Neuronal stem cell (in vitro differentiated cells): Measurements from ENCODE around the gene UBA52.

Experiments
- DNase-seq: peaks from one replicate; pipeline ENCODE4 v3.0.0-alpha.2; 2013; ENCODE audit warnings: low spot score
- H2AFZ ChIP-seq: one replicate; pipeline ENCODE4 v1.6.1; 2013; ENCODE audit warnings: mild to moderate bottlenecking, low read length, inconsistent platforms
- H2AK5ac ChIP-seq: 2 replicates; pipeline ENCODE4 v1.6.1; 2013; ENCODE audit warnings: low read depth, mild to moderate bottlenecking, inconsistent platforms, low read length, moderate library complexity, mixed read lengths
- H2BK120ac ChIP-seq: 2 replicates; pipeline ENCODE4 v1.6.1; 2013; ENCODE audit warnings: low read depth, mild to moderate bottlenecking, inconsistent platforms, low read length, moderate library complexity, mixed read lengths
- H2BK12ac ChIP-seq: one replicate; pipeline ENCODE4 v1.6.1; 2013; ENCODE audit warnings: low read length, inconsistent platforms
- H2BK15ac ChIP-seq: 2 replicates; pipeline ENCODE4 v1.6.1; 2013; ENCODE audit warnings: mild to moderate bottlenecking, low read length, inconsistent platforms, mixed read lengths
- H2BK5ac ChIP-seq: one replicate; pipeline ENCODE4 v1.6.1; 2013; ENCODE audit warnings: inconsistent platforms, mild to moderate bottlenecking, low read length, moderate library complexity
- H3K14ac ChIP-seq: one replicate; pipeline ENCODE4 v1.6.1; 2013; ENCODE audit warnings: low read length, inconsistent platforms
- H3K18ac ChIP-seq: 2 replicates; pipeline ENCODE4 v1.6.1; 2013; ENCODE audit warnings: low read length, inconsistent platforms
- H3K23ac ChIP-seq: 2 replicates; pipeline ENCODE4 v1.6.1; 2013; ENCODE audit warnings: low read depth, mild to moderate bottlenecking, mixed read lengths, low read length, inconsistent platforms; ENCODE audit not compliant: poor library complexity
- H3K27ac ChIP-seq: replicated peaks from 3 replicates; pipeline ENCODE4 v1.5.1; 2013; ENCODE audit warnings: low read length, inconsistent platforms
- H3K27me3 ChIP-seq, 3 experiments: 2 replicates each; pipeline ENCODE4 v1.6.1; 2013; ENCODE audit warnings: low read length in 3 of 3, mild to moderate bottlenecking in 2 of 3, inconsistent platforms in 1 of 3, low read depth in 1 of 3, mixed read lengths in 1 of 3, moderate library complexity in 1 of 3; ENCODE audit not compliant: control insufficient read depth in 3 of 3, insufficient read depth in 3 of 3
- H3K36me3 ChIP-seq, 2 donors: replicated peaks in 1 of 2; 2 replicates each; pipeline ENCODE4 v1.6.1; 2013; ENCODE audit warnings: low read length in 2 of 2; ENCODE audit not compliant: control insufficient read depth in 2 of 2, insufficient read depth in 2 of 2
- H3K4ac ChIP-seq: 2 replicates; pipeline ENCODE4 v1.6.1; 2013; ENCODE audit warnings: inconsistent platforms, mild to moderate bottlenecking, low read length, moderate library complexity
- H3K4me1 ChIP-seq, 2 donors: 1 replicate in 1 of 2; 2 replicates in 1 of 2; pipeline ENCODE4 v1.6.1; 2013; ENCODE audit warnings: low read length in 2 of 2, low read depth in 1 of 2; ENCODE audit not compliant: control insufficient read depth in 2 of 2, insufficient read depth in 1 of 2
- H3K4me2 ChIP-seq: one replicate; pipeline ENCODE4 v1.6.1; 2013; ENCODE audit warnings: mild to moderate bottlenecking, low read length, inconsistent platforms; ENCODE audit not compliant: insufficient read depth, poor library complexity, severe bottlenecking
- H3K4me3 ChIP-seq, 2 donors: 2 replicates each; pipeline ENCODE4 v1.5.1; 2013; ENCODE audit warnings: low read length in 2 of 2, mild to moderate bottlenecking in 2 of 2, inconsistent platforms in 1 of 2, moderate library complexity in 1 of 2
- H3K79me1 ChIP-seq: one replicate; pipeline ENCODE4 v1.6.1; 2013; ENCODE audit warnings: low read depth, mild to moderate bottlenecking, inconsistent platforms, low read length, moderate library complexity
- H3K9ac ChIP-seq: one replicate; pipeline ENCODE4 v1.6.1; 2013; ENCODE audit warnings: mild to moderate bottlenecking, low read depth, low read length, inconsistent platforms; ENCODE audit not compliant: poor library complexity
- H3K9me3 ChIP-seq, 2 donors: replicated peaks in 1 of 2; 2 replicates each; pipeline versions ENCODE3 to v1.6.1; 2013; ENCODE audit warnings: low read length in 2 of 2, mild to moderate bottlenecking in 2 of 2, inconsistent platforms in 1 of 2, low read depth in 1 of 2, mixed read lengths in 1 of 2, moderate library complexity in 1 of 2; ENCODE audit not compliant: control insufficient read depth in 2 of 2, insufficient read depth in 1 of 2
- H4K8ac ChIP-seq: one replicate; pipeline ENCODE4 v1.6.1; 2013; ENCODE audit warnings: low read depth, mild to moderate bottlenecking, inconsistent platforms, low read length, moderate library complexity
- H4K91ac ChIP-seq: one replicate; pipeline ENCODE4 v1.6.1; 2013; ENCODE audit warnings: low read length, low read depth, mild to moderate bottlenecking, inconsistent platforms; ENCODE audit not compliant: poor library complexity
- WGBS, 2 donors: extraction: QIAGEN DNeasy Blood & Tissue Kit; methylation state at CpG; one replicate each; pipeline ENCODE4 v1.1.7; 2013; ENCODE audit warnings: missing lambda C conversion rate in 2 of 2, mixed read lengths in 1 of 2; ENCODE audit not compliant: insufficient read length in 2 of 2, insufficient replicate concordance in 1 of 2; ENCODE audit errors: extremely low coverage in 2 of 2; 5-methylcytosine and 5-hydroxymethylcytosine counted together

Gene UBA52

GRCh38 chr19:18595475-18595874, 23.8 kb downstream of the UBA52 start:
- Histone ChIP-seq H3K9ac (no peak overlapping the region), H3K23ac (no peak overlapping the region), H3K14ac (no peak overlapping the region), H2AK5ac (no peak overlapping the region), H4K8ac (no peak overlapping the region), H2BK15ac (no peak overlapping the region), H3K79me1 (peaks cover 2% of the 10 kb centered on the region), H3K27ac (no peak overlapping the region), H3K4me3 (no peak overlapping the region), H2AFZ (no peak overlapping the region), H2BK5ac (no peak overlapping the region), H2BK120ac (no peak overlapping the region), H3K4ac (no peak overlapping the region), H2BK12ac (no peak overlapping the region), H4K91ac (no peak overlapping the region), H3K36me3 (peaks cover 3 to 10% of the 10 kb centered on the region in 2 donors), H3K4me1 (peaks cover 7 to 18% of the 10 kb centered on the region in 2 donors), H3K4me2 (no peak overlapping the region), H3K9me3 (no peaks in the 10 kb centered on the region), H3K18ac (no peak overlapping the region), H3K27me3 (peaks cover 0 to 16% (median 0%) of the 10 kb centered on the region in 3 experiments)
- no peak for DNase-seq
- no CpG with 5 or more reads among the region's 6 CpGs for WGBS, 2 donors

GRCh38 chr19:18596752-18597157, 25.1 kb downstream of the UBA52 start:
- WGBS, 2 donors: no CpG with 5 or more reads among the region's 21 CpGs
- no peak overlapping the region for H4K91ac ChIP-seq
- peak overlapping the region; percentile 10 for H2BK12ac ChIP-seq
- peak overlapping the region; percentile 85 for H3K23ac ChIP-seq
- no peak overlapping the region for H3K14ac ChIP-seq
- H3K4me3 ChIP-seq: no peak overlapping the region
- DNase-seq: no peak
- H3K79me1 ChIP-seq: peaks cover 2% of the 10 kb centered on the region
- no peak overlapping the region for H2AFZ ChIP-seq
- H2BK15ac ChIP-seq: peak overlapping the region; percentile 71
- H3K36me3 ChIP-seq: peaks cover 0 to 3% of the 10 kb centered on the region in 2 donors
- no peak overlapping the region for H3K27ac ChIP-seq
- no peak overlapping the region for H3K4me2 ChIP-seq
- peaks cover 7 to 14% of the 10 kb centered on the region in 2 donors for H3K4me1 ChIP-seq
- peaks cover 0 to 23% (median 6%) of the 10 kb centered on the region in 3 experiments for H3K27me3 ChIP-seq
- no peaks in the 10 kb centered on the region for H3K9me3 ChIP-seq
- peak overlapping the region; percentile 94 for H3K18ac ChIP-seq
- no peak overlapping the region for H2AK5ac ChIP-seq
- H2BK5ac ChIP-seq: no peak overlapping the region
- H3K9ac ChIP-seq: no peak overlapping the region
- H3K4ac ChIP-seq: no peak overlapping the region
- H2BK120ac ChIP-seq: no peak overlapping the region
- H4K8ac ChIP-seq: no peak overlapping the region

GRCh38 chr19:18597809-18598660, 26.4 kb downstream of the UBA52 start:
- H3K18ac ChIP-seq: peak overlapping the region; percentile 76
- H2AFZ ChIP-seq: peak overlapping the region; percentile 1
- H3K9ac ChIP-seq: no peak overlapping the region
- H3K4me1 ChIP-seq: peaks cover 8 to 14% of the 10 kb centered on the region in 2 donors
- peak overlapping the region; percentile 100 for H2BK15ac ChIP-seq
- DNase-seq: no peak
- peaks cover 2% of the 10 kb centered on the region for H3K79me1 ChIP-seq
- H3K14ac ChIP-seq: peak overlapping the region; percentile 79
- no peak overlapping the region for H3K4ac ChIP-seq
- no CpG with 5 or more reads among the region's 25 CpGs for WGBS, 2 donors
- peak overlapping the region; percentile 61 for H3K23ac ChIP-seq
- no peak overlapping the region for H4K8ac ChIP-seq
- no peak overlapping the region for H3K4me2 ChIP-seq
- H2BK120ac ChIP-seq: peak overlapping the region; percentile 57
- peak overlapping the region; percentile 93 for H2BK12ac ChIP-seq
- H3K27me3 ChIP-seq: peaks cover 2 to 35% (median 19%) of the 10 kb centered on the region in 3 experiments
- no peak overlapping the region for H3K4me3 ChIP-seq
- H3K36me3 ChIP-seq: no peaks in the 10 kb centered on the region
- H3K27ac ChIP-seq: no peak overlapping the region
- peak overlapping the region; percentile 66 for H2BK5ac ChIP-seq
- H4K91ac ChIP-seq: no peak overlapping the region
- H2AK5ac ChIP-seq: peak overlapping the region; percentile 98
- no peaks in the 10 kb centered on the region for H3K9me3 ChIP-seq

- H4K91ac ChIP-seq: no peak overlapping the region
- peak overlapping the region; percentile 48 for H2BK5ac ChIP-seq
- no peak for DNase-seq
- H2AFZ ChIP-seq: no peak overlapping the region
- peak overlapping the region; percentile 99 for H2AK5ac ChIP-seq
- no peaks in the 10 kb centered on the region for H3K9me3 ChIP-seq
- no peak overlapping the region for H2BK120ac ChIP-seq
- H3K4ac ChIP-seq: no peak overlapping the region
- no peaks in the 10 kb centered on the region for H3K79me1 ChIP-seq
- no peak overlapping the region for H3K14ac ChIP-seq
- no peak overlapping the region for H3K4me2 ChIP-seq
- peaks cover 7 to 45% (median 32%) of the 10 kb centered on the region in 3 experiments for H3K27me3 ChIP-seq
- no CpG with 5 or more reads among the region's 20 CpGs for WGBS, 2 donors
- H3K4me1 ChIP-seq: peaks cover 19 to 22% of the 10 kb centered on the region in 2 donors
- peak overlapping the region; percentile 30 for H2BK12ac ChIP-seq
- H2BK15ac ChIP-seq: peak overlapping the region; percentile 49
- H4K8ac ChIP-seq: no peak overlapping the region
- peak overlapping the region; percentile 81 for H3K18ac ChIP-seq
- no peak overlapping the region for H3K23ac ChIP-seq
- H3K4me3 ChIP-seq: no peak overlapping the region
- H3K9ac ChIP-seq: no peak overlapping the region
- H3K36me3 ChIP-seq: no peaks in the 10 kb centered on the region
- no peak overlapping the region for H3K27ac ChIP-seq
Measured at GRCh38 chr19:18599485-18599884, 27.8 kb downstream of the UBA52 start.
